HEK293T (cell line): ENCODE measurements around the gene B4GAT1.

Experiments used
- FOXK2 ChIP-seq: fragments of 450-650 bp; IDR thresholded peaks from 2 replicates; pipeline ENCODE4 v1.6.1; 2016; ENCODE audit warnings: mild to moderate bottlenecking
- LEF1 ChIP-seq: fragments of 450-650 bp; IDR thresholded peaks from 2 replicates; pipeline ENCODE4 v1.6.1; 2017; ENCODE audit warnings: mild to moderate bottlenecking, borderline replicate concordance
- SP1 ChIP-seq: fragments of 450-650 bp; IDR thresholded peaks from 2 replicates; pipeline ENCODE4 v1.6.1; 2017

DNA sequence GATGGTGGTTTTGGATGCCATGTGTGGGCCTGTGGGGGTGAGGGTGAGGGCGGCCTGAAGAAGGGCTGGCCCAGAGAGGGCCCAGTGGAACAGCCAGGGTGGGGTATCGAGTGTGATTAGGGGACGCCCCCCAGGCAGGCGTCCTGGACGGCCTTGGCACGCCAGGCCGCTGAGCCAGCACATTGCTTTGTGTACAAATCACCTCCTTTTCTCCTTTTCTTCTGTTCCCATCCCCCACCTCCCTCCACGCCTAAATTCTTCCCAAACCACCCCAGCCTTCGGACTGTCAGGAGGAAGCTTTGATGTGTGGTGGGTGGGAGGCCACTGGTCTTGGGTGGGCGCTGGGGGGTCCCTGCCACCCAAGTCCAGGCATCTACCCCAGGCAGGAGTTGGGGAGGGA is 22.8 kb downstream of the B4GAT1 start:
- no peak for TF ChIP-seq SP1
- TF ChIP-seq LEF1, result no peak
- TF ChIP-seq FOXK2, result no peak
